NCI-H128 (cell line): Measurements from ENCODE around the gene RPTOR.
A peak's percentile ranks its signal among the peaks of the same experiment; 100 is the strongest.

ENCODE experiments used
- DNase-seq: peaks from one replicate; lab custom pipeline; 2025; ENCODE audit not compliant: unreplicated experiment; lab: John Stamatoyannopoulos, UW

The RPTOR gene

GRCh38 chr17:80774146-80774545, 229.5 kb downstream of the RPTOR start:
- DNase-seq = peak; percentile 31

GRCh38 chr17:80774643-80775281, 230.1 kb downstream of the RPTOR start:
- DNase-seq = no peak

- DNase-seq = no peak
Observed at GRCh38 chr17:80775863-80776262, 231.2 kb downstream of the RPTOR start.

- no peak for DNase-seq
Observed at GRCh38 chr17:80777274-80777673, 232.6 kb downstream of the RPTOR start.

- DNase-seq = no peak
Observed at GRCh38 chr17:80778716-80779115, 234.1 kb downstream of the RPTOR start.

GRCh38 chr17:80779336-80779735, 234.7 kb downstream of the RPTOR start:
- no peak for DNase-seq

GRCh38 chr17:80779961-80780380, 235.3 kb downstream of the RPTOR start:
- DNase-seq = no peak

- DNase-seq = no peak
Observed at GRCh38 chr17:80780381-80781198, 236.0 kb downstream of the RPTOR start.

- no peak for DNase-seq
Observed at GRCh38 chr17:80781211-80781610, 236.6 kb downstream of the RPTOR start.

GRCh38 chr17:80781807-80782277, 237.2 kb downstream of the RPTOR start:
- DNase-seq = no peak

- no peak for DNase-seq
Observed at GRCh38 chr17:80782536-80783427, 238.1 kb downstream of the RPTOR start.

GRCh38 chr17:80783486-80783885, 238.8 kb downstream of the RPTOR start:
- no peak for DNase-seq

GRCh38 chr17:80783971-80784370, 239.3 kb downstream of the RPTOR start:
- DNase-seq = no peak

- peak; percentile 64 for DNase-seq
Observed at GRCh38 chr17:80785477-80786178, 241.0 kb downstream of the RPTOR start.

- DNase-seq = no peak
Observed at GRCh38 chr17:80786470-80786869, 241.8 kb downstream of the RPTOR start.

GRCh38 chr17:80786887-80787286, 242.2 kb downstream of the RPTOR start:
- no peak for DNase-seq

- DNase-seq = no peak
Observed at GRCh38 chr17:80787881-80788280, 243.2 kb downstream of the RPTOR start.

GRCh38 chr17:80789356-80789902, 244.8 kb downstream of the RPTOR start:
- DNase-seq = no peak

GRCh38 chr17:80790021-80790765, 245.6 kb downstream of the RPTOR start:
- no peak for DNase-seq
